B cell (primary cell): ENCODE measurements around the gene ZRANB1.

Experiments used
- EZH2 ChIP-seq: IDR thresholded peaks from 2 replicates; pipeline ENCODE4 v1.6.1; 2012; ENCODE audit warnings: borderline replicate concordance, low read depth, mild to moderate bottlenecking, moderate library complexity, low read length; ENCODE audit not compliant: insufficient read depth, poor library complexity, severe bottlenecking
- TF ChIP-seq, protein P1 (sequence below): fragments of 200-600 bp; IDR thresholded peaks from one replicate; pipeline ENCODE4 v1.8.0; 2022; ENCODE audit warnings: antibody characterized with exemption, mild to moderate bottlenecking

DNA sequence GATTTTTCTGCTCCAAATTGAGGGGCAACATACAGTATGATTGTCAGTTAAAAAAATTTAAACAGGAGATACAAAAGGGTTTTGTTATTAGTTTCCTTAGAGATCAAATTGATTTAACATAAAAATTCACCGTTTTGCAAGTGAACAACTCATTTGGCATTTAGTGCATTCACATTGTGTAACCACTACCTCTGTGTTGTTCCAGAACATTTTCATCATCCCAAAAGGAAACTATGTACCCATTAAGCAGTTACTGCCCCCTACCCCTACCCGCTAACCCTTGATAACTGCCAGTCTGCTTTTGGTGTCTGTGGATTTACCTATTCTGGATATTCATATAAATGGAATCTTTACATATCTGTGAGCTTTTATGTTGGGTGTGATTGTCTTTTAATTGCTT is 3.1 kb downstream of the ZRANB1 start:
- TF ChIP-seq, protein P1, sequence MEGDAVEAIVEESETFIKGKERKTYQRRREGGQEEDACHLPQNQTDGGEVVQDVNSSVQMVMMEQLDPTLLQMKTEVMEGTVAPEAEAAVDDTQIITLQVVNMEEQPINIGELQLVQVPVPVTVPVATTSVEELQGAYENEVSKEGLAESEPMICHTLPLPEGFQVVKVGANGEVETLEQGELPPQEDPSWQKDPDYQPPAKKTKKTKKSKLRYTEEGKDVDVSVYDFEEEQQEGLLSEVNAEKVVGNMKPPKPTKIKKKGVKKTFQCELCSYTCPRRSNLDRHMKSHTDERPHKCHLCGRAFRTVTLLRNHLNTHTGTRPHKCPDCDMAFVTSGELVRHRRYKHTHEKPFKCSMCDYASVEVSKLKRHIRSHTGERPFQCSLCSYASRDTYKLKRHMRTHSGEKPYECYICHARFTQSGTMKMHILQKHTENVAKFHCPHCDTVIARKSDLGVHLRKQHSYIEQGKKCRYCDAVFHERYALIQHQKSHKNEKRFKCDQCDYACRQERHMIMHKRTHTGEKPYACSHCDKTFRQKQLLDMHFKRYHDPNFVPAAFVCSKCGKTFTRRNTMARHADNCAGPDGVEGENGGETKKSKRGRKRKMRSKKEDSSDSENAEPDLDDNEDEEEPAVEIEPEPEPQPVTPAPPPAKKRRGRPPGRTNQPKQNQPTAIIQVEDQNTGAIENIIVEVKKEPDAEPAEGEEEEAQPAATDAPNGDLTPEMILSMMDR, result no peak
- TF ChIP-seq EZH2, result no peak
